Gastrocnemius medialis (tissue), 4 donors: ENCODE results near the gene SPC24. TPM values are rescaled to one million over a fixed set of nuclear protein-coding genes. Genes with fewer than 3 reads are reported as not detected.

ENCODE experiments used
- ATAC-seq, 2 donors: fragments of 150-250 bp; one replicate each; pipeline ENCODE4 v1.9.1; 2016
- DNase-seq, 2 donors: peaks; one replicate each; pipeline ENCODE4 v3.0.0-alpha.2; 2019
- H3K27ac ChIP-seq, 4 donors: fragments of 200-600 bp; sonication (generic); 1 replicate in 1 of 4; 2 replicates in 3 of 4; pipeline ENCODE4 v1.5.1; 2016 to 2018; ENCODE audit warnings: mild to moderate bottlenecking in 2 of 4, moderate library complexity in 1 of 4
- H3K27me3 ChIP-seq, 3 donors: fragments of 200-600 bp; sonication (generic) in 2 of 3; 1 replicate in 1 of 3; 2 replicates in 2 of 3; pipeline versions ENCODE4 v1.5.1 to v1.6.0; 2016 to 2019; ENCODE audit warnings: mild to moderate bottlenecking in 1 of 3, moderate library complexity in 1 of 3
- H3K36me3 ChIP-seq, 2 donors: fragments of 200-600 bp; sonication (generic) in 1 of 2; one replicate each; pipeline ENCODE4 v1.5.1; 2017 to 2018
- H3K4me1 ChIP-seq, 2 donors: fragments of 200-600 bp; sonication (generic) in 1 of 2; one replicate each; pipeline ENCODE4 v1.5.1; 2016 to 2017; ENCODE audit warnings: mild to moderate bottlenecking in 2 of 2
- H3K4me3 ChIP-seq, 4 donors: fragments of 200-600 bp; sonication (generic) in 3 of 4; 1 replicate in 1 of 4; 2 replicates in 3 of 4; pipeline ENCODE4 v1.5.1; 2016 to 2019; ENCODE audit warnings: mild to moderate bottlenecking in 2 of 4
- H3K9me3 ChIP-seq, 3 donors: fragments of 200-600 bp; sonication (generic) in 2 of 3; 1 replicate in 1 of 3; 2 replicates in 2 of 3; pipeline ENCODE4 v1.5.1; 2016 to 2019
- CTCF ChIP-seq, 5 experiments: fragments of 450-650 bp in 3 of 5; fragments of 200-600 bp in 2 of 5; sonication (generic) in 2 of 5; IDR thresholded peaks in 4 of 5; conservative IDR thresholded peaks in 1 of 5; 1 replicate in 4 of 5; 2 replicates in 1 of 5; pipeline ENCODE4 v1.5.1; 2016 to 2019; ENCODE audit warnings: antibody characterized with exemption in 5 of 5, mild to moderate bottlenecking in 3 of 5, moderate library complexity in 3 of 5
- POLR2A ChIP-seq, 2 donors: fragments of 450-650 bp; IDR thresholded peaks; one replicate each; pipeline ENCODE4 v1.6.1; 2017; ENCODE audit warnings: antibody characterized with exemption in 2 of 2, mild to moderate bottlenecking in 2 of 2, moderate library complexity in 2 of 2
- in situ Hi-C, 4 donors: fragments of 200-750 bp; cut with MboI; loops; one replicate each; pipeline versions ENCODE4 v1.15.0 to v1.8.0; 2017; ENCODE audit warnings: low sequenced_read_pairs in 4 of 4
- intact Hi-C: fragments of 100-400 bp; cut with DNase I; formaldehyde crosslinking; loops from one replicate; pipeline ENCODE4 v1.15.1; 2023; ENCODE audit warnings: low total_unique reads
- total RNA-seq, 4 donors: library from RNA; depleted of rRNA; stranded (reverse); fragments of >200 nt; gene quantifications; one replicate each; pipeline versions ENCODE4 v1.1.0 to v1.2.3, GENCODE V29; 2016

Gene SPC24
- total RNA-seq, 4 donors from 2014 or later: 0.55 to 1.6 TPM; not detected in 2

GRCh38 chr19:11169896-11170678 is 14.5 kb upstream of the SPC24 start:
- in situ Hi-C loops: no loop called here
- TF ChIP-seq POLR2A (IDR thresholded peaks at IDR 0.05) (no peak), CTCF (IDR thresholded peaks at IDR 0.05 in 4 of 5, conservative IDR thresholded peaks at IDR 0.05 in 1 of 5) (no peak)
- no peak overlapping the region for H3K4me3 ChIP-seq
- H3K36me3 ChIP-seq: peaks cover 0 to 64% of the 10 kb centered on the region in 2 donors
- intact Hi-C loops: no loop called here
- no peaks in the 10 kb centered on the region for H3K27me3 ChIP-seq
- peaks cover 4 to 5% of the 10 kb centered on the region in 2 donors for H3K4me1 ChIP-seq
- peak overlapping the region in 1 of 4 donors; percentile 55 for H3K27ac ChIP-seq
- no peaks in the 10 kb centered on the region for H3K9me3 ChIP-seq
- ATAC-seq (no peak), DNase-seq (no peak)

- intact Hi-C loops: no loop called here
- no peak overlapping the region for H3K4me3 ChIP-seq
- TF ChIP-seq CTCF (IDR thresholded peaks at IDR 0.05 in 4 of 5, conservative IDR thresholded peaks at IDR 0.05 in 1 of 5): no peak
- no peak for TF ChIP-seq POLR2A (IDR thresholded peaks at IDR 0.05)
- DNase-seq: no peak
- peak in 1 of 2 donors; percentile 13 for ATAC-seq
- H3K9me3 ChIP-seq: no peaks in the 10 kb centered on the region
- peak overlapping the region in 1 of 4 donors; percentile 15 for H3K27ac ChIP-seq
- peaks cover 12 to 16% of the 10 kb centered on the region in 2 donors for H3K4me1 ChIP-seq
- peaks cover 0 to 53% of the 10 kb centered on the region in 2 donors for H3K36me3 ChIP-seq
- in situ Hi-C loops: no loop called here
- no peaks in the 10 kb centered on the region for H3K27me3 ChIP-seq
These were observed 13.0 kb upstream of the SPC24 start for GRCh38 chr19:11168568-11168967.

GRCh38 chr19:11166281-11167142 is 10.9 kb upstream of the SPC24 start:
- peaks cover 12 to 18% of the 10 kb centered on the region in 2 donors for H3K4me1 ChIP-seq
- peak in 1 of 2 donors; percentile 39 for DNase-seq
- in situ Hi-C loops: no loop called here

More at GRCh38 chr19:11166281-11167142, 10.9 kb upstream of the SPC24 start:
- Histone ChIP-seq H3K36me3 (peaks cover 0 to 36% of the 10 kb centered on the region in 2 donors), H3K27me3 (no peaks in the 10 kb centered on the region), H3K27ac (peak overlapping the region; percentile 70 to 81 (median 76)), H3K4me3 (no peak overlapping the region), H3K9me3 (no peaks in the 10 kb centered on the region)
- intact Hi-C loops: no loop called here
- ATAC-seq: no peak
- TF ChIP-seq POLR2A (IDR thresholded peaks at IDR 0.05) (no peak), CTCF (IDR thresholded peaks at IDR 0.05 in 4 of 5, conservative IDR thresholded peaks at IDR 0.05 in 1 of 5) (no peak)
